GM23248 (cell line): ENCODE results near the gene TMEM273. TPM values are rescaled to one million over a fixed set of nuclear protein-coding genes. Genes with fewer than 3 reads are reported as not detected.

Source experiments
- DNase-seq: peaks from one replicate; pipeline ENCODE4 v3.0.0-alpha.2; 2015
- H2AFZ ChIP-seq: fragments of 200-600 bp; sonication (generic); 2 replicates; pipeline ENCODE4 v1.6.1; 2016; ENCODE audit warnings: antibody characterized with exemption
- H3F3A ChIP-seq: fragments of 200-600 bp; sonication (generic); 2 replicates; pipeline ENCODE4 v1.6.1; 2016; ENCODE audit warnings: mild to moderate bottlenecking, antibody characterized with exemption, mixed run types; ENCODE audit not compliant: insufficient read depth
- H3K27ac ChIP-seq: fragments of 200-600 bp; sonication (generic); 2 replicates; pipeline ENCODE4 v1.5.1; 2016; ENCODE audit warnings: mild to moderate bottlenecking
- H3K27me3 ChIP-seq: fragments of 200-600 bp; sonication (generic); replicated peaks from 2 replicates; pipeline ENCODE4 v1.6.1; 2016; ENCODE audit warnings: mild to moderate bottlenecking; ENCODE audit not compliant: insufficient read depth
- H3K36me3 ChIP-seq: fragments of 200-600 bp; sonication (generic); 2 replicates; pipeline ENCODE4 v1.6.1; 2016; ENCODE audit warnings: low read depth, mild to moderate bottlenecking
- H3K4me1 ChIP-seq: fragments of 200-600 bp; sonication (generic); 2 replicates; pipeline ENCODE4 v1.6.1; 2016; ENCODE audit warnings: mild to moderate bottlenecking; ENCODE audit not compliant: insufficient read depth
- H3K4me2 ChIP-seq: fragments of 200-600 bp; sonication (generic); one replicate; pipeline ENCODE4 v1.6.1; 2016; ENCODE audit warnings: mild to moderate bottlenecking; ENCODE audit not compliant: unreplicated experiment
- H3K4me3 ChIP-seq: fragments of 200-600 bp; sonication (generic); 2 replicates; pipeline ENCODE4 v1.5.1; 2016; ENCODE audit warnings: mild to moderate bottlenecking
- H3K79me2 ChIP-seq: fragments of 200-600 bp; sonication (generic); 2 replicates; pipeline ENCODE4 v1.6.1; 2016; ENCODE audit warnings: mild to moderate bottlenecking; ENCODE audit not compliant: insufficient read depth
- H3K9ac ChIP-seq: fragments of 200-600 bp; sonication (generic); 2 replicates; pipeline ENCODE4 v1.6.1; 2016; ENCODE audit warnings: mild to moderate bottlenecking
- H3K9me2 ChIP-seq: fragments of 200-600 bp; sonication (generic); 2 replicates; pipeline ENCODE4 v1.6.1; 2016; ENCODE audit warnings: mixed run types, mild to moderate bottlenecking, moderate library complexity; ENCODE audit not compliant: insufficient read depth
- H3K9me3 ChIP-seq: fragments of 200-600 bp; sonication (generic); one replicate; pipeline ENCODE4 v1.6.1; 2017; ENCODE audit warnings: low read depth
- H4K20me1 ChIP-seq: fragments of 200-600 bp; sonication (generic); 2 replicates; pipeline ENCODE4 v1.6.0; 2016; ENCODE audit not compliant: insufficient read depth
- EZH2 ChIP-seq: fragments of 200-600 bp; sonication (generic); IDR thresholded peaks from 2 replicates; pipeline ENCODE4 v1.6.1; 2018; ENCODE audit warnings: antibody characterized with exemption, mild to moderate bottlenecking; ENCODE audit not compliant: insufficient read depth, poor library complexity, severe bottlenecking
- EZH2phosphoT487 ChIP-seq: fragments of 200-600 bp; sonication (generic); IDR thresholded peaks from 2 replicates; pipeline ENCODE4 v1.6.1; 2018; ENCODE audit warnings: antibody characterized with exemption, moderate library complexity, mild to moderate bottlenecking, low read depth; ENCODE audit not compliant: insufficient read depth
- WGBS, 2 experiments: methylation state at CpG; one replicate each; pipeline ENCODE4 v1.1.6; 2015 to 2017; ENCODE audit warnings: low lambda C conversion rate in 2 of 2, low coverage in 1 of 2; ENCODE audit errors: missing lambda C conversion rate in 2 of 2; 5-methylcytosine and 5-hydroxymethylcytosine counted together
- in situ Hi-C: fragments of 300-500 bp; cut with MboI; formaldehyde crosslinking; loops from 2 replicates; pipeline ENCODE4 v1.15.0; 2020
- polyA plus RNA-seq: library from polyadenylated mRNA; unstranded; fragments of >200 nt; fragmentation: Nextera tagmentation; extraction: Ambion mirVana; gene quantifications from 2 replicates; pipeline ENCODE4 v1.2.1, GENCODE V29; 2016
- total RNA-seq: library from RNA; depleted of rRNA; stranded (reverse); fragments of >200 nt; shearing (Covaris generic); gene quantifications from 2 replicates; pipeline ENCODE4 v1.2.3, GENCODE V29; 2014

The TMEM273 gene
- total and polyA plus RNA-seq, 2 experiments from 2014 or later, result not detected

GRCh38 chr10:49163741-49164140 is 24.4 kb downstream of the TMEM273 start:
- Histone ChIP-seq H2AFZ (no peak overlapping the region), H3K4me3 (no peak overlapping the region), H3K9me2 (no peaks in the 10 kb centered on the region), H3K4me2 (no peak overlapping the region), H3K79me2 (no peaks in the 10 kb centered on the region), H3K36me3 (no peaks in the 10 kb centered on the region), H3K27me3 (no peaks in the 10 kb centered on the region), H3F3A (peaks cover 14% of the 10 kb centered on the region), H3K9me3 (no peaks in the 10 kb centered on the region), H4K20me1 (no peaks in the 10 kb centered on the region), H3K4me1 (peaks cover 17% of the 10 kb centered on the region), H3K27ac (peak overlapping the region; percentile 53), H3K9ac (no peak overlapping the region)
- in situ Hi-C loops, result loop anchor here (25.0 kb wide), 1 partner anchor 501 kb away; no protein-coding TSS in a partner anchor
- DNase-seq, result peak; percentile 93
- TF ChIP-seq EZH2 (no peak), EZH2phosphoT487 (no peak)
- 25 to 39% methylated on average over 4 of the region's 4 CpGs for WGBS, 2 experiments

GRCh38 chr10:49162761-49163310 is 25.4 kb downstream of the TMEM273 start:
- Histone ChIP-seq H3K9me3 (no peaks in the 10 kb centered on the region), H2AFZ (no peak overlapping the region), H3K4me3 (no peak overlapping the region), H3K4me1 (peaks cover 17% of the 10 kb centered on the region), H3K27ac (no peak overlapping the region), H4K20me1 (no peaks in the 10 kb centered on the region), H3K27me3 (no peaks in the 10 kb centered on the region), H3K4me2 (no peak overlapping the region), H3K79me2 (no peaks in the 10 kb centered on the region), H3F3A (peaks cover 14% of the 10 kb centered on the region), H3K9me2 (no peaks in the 10 kb centered on the region), H3K36me3 (no peaks in the 10 kb centered on the region), H3K9ac (no peak overlapping the region)
- in situ Hi-C loops, result loop anchor here (25.0 kb wide), 1 partner anchor 501 kb away; no protein-coding TSS in a partner anchor
- 80 to 86% methylated on average over 8 of the region's 8 CpGs for WGBS, 2 experiments
- no peak for DNase-seq
- TF ChIP-seq EZH2, result no peak
- TF ChIP-seq EZH2phosphoT487, result no peak

- H3K4me2 ChIP-seq, result no peak overlapping the region
Observed at GRCh38 chr10:49162063-49162462, 26.1 kb downstream of the TMEM273 start.

GRCh38 chr10:49161411-49161997 is 26.7 kb downstream of the TMEM273 start:
- in situ Hi-C loops, result loop anchor here (25.0 kb wide), 1 partner anchor 499 kb away; no protein-coding TSS in a partner anchor
- Histone ChIP-seq H3K4me3 (no peak overlapping the region), H3K4me2 (no peak overlapping the region), H3K4me1 (peaks cover 17% of the 10 kb centered on the region), H3K9me3 (no peaks in the 10 kb centered on the region), H3K36me3 (no peaks in the 10 kb centered on the region), H3K9ac (no peak overlapping the region), H3F3A (peaks cover 14% of the 10 kb centered on the region), H3K9me2 (no peaks in the 10 kb centered on the region), H3K27me3 (no peaks in the 10 kb centered on the region), H3K27ac (no peak overlapping the region), H3K79me2 (no peaks in the 10 kb centered on the region), H4K20me1 (no peaks in the 10 kb centered on the region), H2AFZ (no peak overlapping the region)
- DNase-seq, result peak; percentile 83
- WGBS, 2 experiments, result 39 to 42% methylated on average over 8 of the region's 8 CpGs
- no peak for TF ChIP-seq EZH2
- TF ChIP-seq EZH2phosphoT487, result no peak

More at GRCh38 chr10:49162063-49162462, 26.1 kb downstream of the TMEM273 start:
- Histone ChIP-seq H3K27me3 (no peaks in the 10 kb centered on the region), H3K9me2 (no peaks in the 10 kb centered on the region), H4K20me1 (no peaks in the 10 kb centered on the region), H3K4me1 (peaks cover 17% of the 10 kb centered on the region), H3K27ac (no peak overlapping the region), H3K4me3 (no peak overlapping the region), H3F3A (peaks cover 14% of the 10 kb centered on the region), H3K36me3 (no peaks in the 10 kb centered on the region), H2AFZ (no peak overlapping the region), H3K9me3 (no peaks in the 10 kb centered on the region), H3K79me2 (no peaks in the 10 kb centered on the region), H3K9ac (no peak overlapping the region)
- in situ Hi-C loops, result loop anchor here (25.0 kb wide), 1 partner anchor 500 kb away; no protein-coding TSS in a partner anchor
- 73 to 75% methylated on average over 5 of the region's 5 CpGs for WGBS, 2 experiments
- TF ChIP-seq EZH2 (no peak), EZH2phosphoT487 (no peak)
- DNase-seq, result no peak
